ENCODE data around the gene SLC39A7. TPM values are rescaled to one million over a fixed set of nuclear protein-coding genes. Genes with fewer than 3 reads are reported as not detected.

The SLC39A7 gene
- polyA plus RNA-seq, 3 donors from 2014 or later, result 27.4 to 67.5 (median 45.4) TPM

DNA sequence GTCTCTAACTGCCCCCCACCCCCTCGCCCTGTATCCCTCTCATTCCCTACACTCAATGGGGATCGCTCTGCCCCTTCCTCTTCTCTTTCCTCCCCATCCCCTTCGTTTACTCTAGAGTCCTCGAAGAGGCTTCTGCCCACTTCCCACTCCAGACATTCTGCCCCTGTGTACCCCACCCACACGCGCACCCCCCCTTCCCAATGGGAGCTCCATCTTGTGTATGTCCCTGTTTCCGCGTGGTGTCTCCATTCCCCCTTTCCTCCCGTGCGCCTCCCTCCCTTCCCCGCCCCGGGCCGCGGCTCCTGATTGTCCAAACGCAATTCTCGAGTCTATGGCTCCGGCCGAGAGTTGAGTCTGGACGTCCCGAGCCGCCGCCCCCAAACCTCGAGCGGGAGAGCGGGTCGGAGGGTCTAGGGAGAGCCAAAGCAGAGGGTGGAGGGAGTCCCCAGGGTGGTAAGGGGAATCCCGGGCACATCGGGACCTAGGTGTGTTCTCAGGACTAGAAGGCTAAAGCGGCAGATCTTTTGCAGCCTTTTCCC is 7.0 kb downstream of the SLC39A7 start:
- H3K36me3 Mint-ChIP-seq, result peaks cover 11 to 28% (median 11%) of the 10 kb centered on the region in 3 donors
- peak in 1 of 3 donors; percentile 27 for DNase-seq
- peaks cover 41 to 47% of the 10 kb centered on the region in 2 donors for H3K4me1 Mint-ChIP-seq
- peak overlapping the region; percentile 76 to 98 (median 90) for H3K27ac Mint-ChIP-seq
- peak overlapping the region; percentile 80 to 92 (median 85) for H3K4me3 Mint-ChIP-seq
- H3K27me3 Mint-ChIP-seq (ENCODE audit: low read depth in 3 of 3), result peaks cover 16 to 25% (median 21%) of the 10 kb centered on the region in 3 donors
- no peaks in the 10 kb centered on the region for H3K9me3 Mint-ChIP-seq

DNA sequence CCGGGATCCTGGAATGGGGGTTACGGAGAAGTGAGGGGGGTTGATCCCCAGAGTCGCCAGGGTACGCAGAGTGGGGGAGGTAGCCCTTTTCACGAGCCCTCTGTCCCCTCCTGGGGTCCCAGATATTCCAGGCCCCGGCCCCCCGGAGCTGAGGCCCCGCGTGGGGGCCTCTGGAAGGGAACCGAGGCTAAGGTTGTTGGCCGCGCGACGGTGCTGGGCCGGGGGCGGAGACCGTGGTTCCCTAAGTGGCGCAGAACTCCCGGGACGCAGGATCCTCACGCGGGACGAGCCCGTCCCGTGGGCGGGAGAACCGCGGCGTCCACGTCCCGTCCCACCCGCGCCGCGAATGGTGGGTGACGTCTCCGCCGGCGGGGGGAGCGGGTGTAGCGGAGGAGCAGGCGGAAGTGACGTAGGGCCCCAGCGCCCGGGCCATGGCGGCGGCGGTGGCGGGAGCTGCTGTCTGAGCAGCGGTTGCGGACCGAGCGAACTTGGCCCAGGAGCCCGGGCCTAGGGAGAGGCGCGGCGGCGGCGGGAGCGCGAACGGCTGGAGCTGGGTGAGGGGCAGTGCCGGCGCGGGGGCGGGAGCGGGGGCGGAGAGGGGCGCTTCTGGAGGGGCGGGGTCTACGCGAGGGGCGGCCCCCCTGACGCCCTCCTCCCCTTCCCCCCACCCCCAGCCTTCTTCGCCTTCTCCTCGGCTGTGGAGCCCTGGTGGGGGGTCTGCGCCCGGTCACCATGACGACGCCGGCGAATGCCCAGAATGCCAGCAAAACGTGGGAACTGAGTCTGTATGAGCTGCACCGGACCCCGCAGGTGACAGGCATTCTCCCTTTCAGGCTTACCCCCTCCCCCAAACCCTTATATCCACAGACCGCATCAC is 7.7 kb downstream of the SLC39A7 start, which contains the start of gene RING1:
RING1 (plus strand) TSS at position 410 of the 877 bp plus-strand sequence; CDS start at position 733, 323 bp downstream.
- H3K27me3 Mint-ChIP-seq (ENCODE audit: low read depth in 3 of 3), result peaks cover 18 to 26% (median 24%) of the 10 kb centered on the region in 3 donors
- peak within 1 kb of the TSS; percentile 87 to 98 (median 94) for H3K27ac Mint-ChIP-seq
- H3K4me3 Mint-ChIP-seq, result peak within 1 kb of the TSS; percentile 80 to 96 (median 85)
- H3K36me3 Mint-ChIP-seq, result peaks cover 5 to 25% (median 12%) of the 10 kb centered on the region in 3 donors
- DNase-seq, result peak; percentile 88 to 90 (median 89)
- peaks cover 41 to 47% of the 10 kb centered on the region in 2 donors for H3K4me1 Mint-ChIP-seq
- H3K9me3 Mint-ChIP-seq, result no peaks in the 10 kb centered on the region

DNA sequence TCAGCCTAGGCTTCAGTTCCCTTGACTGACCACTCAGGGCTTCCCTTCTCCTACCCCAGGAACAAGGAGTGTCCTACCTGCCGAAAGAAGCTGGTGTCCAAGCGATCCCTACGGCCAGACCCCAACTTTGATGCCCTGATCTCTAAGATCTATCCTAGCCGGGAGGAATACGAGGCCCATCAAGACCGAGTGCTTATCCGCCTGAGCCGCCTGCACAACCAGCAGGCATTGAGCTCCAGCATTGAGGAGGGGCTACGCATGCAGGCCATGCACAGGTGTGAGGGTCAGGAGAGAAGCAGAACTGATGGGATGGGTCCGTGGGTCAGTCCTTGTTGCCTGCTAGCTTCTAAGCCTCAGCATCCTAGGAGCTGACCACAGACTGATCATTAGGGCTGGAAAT is 9.2 kb downstream of the SLC39A7 start:
- peaks cover 35 to 39% of the 10 kb centered on the region in 2 donors for H3K4me1 Mint-ChIP-seq
- peak overlapping the region in 2 of 6 donors; percentile 42 to 95 for H3K27ac Mint-ChIP-seq
- DNase-seq, result no peak
- peak overlapping the region; percentile 21 to 92 (median 85) for H3K4me3 Mint-ChIP-seq
- H3K27me3 Mint-ChIP-seq (ENCODE audit: low read depth in 3 of 3), result peaks cover 22 to 28% (median 23%) of the 10 kb centered on the region in 3 donors
- H3K36me3 Mint-ChIP-seq, result peaks cover 4 to 24% (median 12%) of the 10 kb centered on the region in 3 donors
- H3K9me3 Mint-ChIP-seq, result no peaks in the 10 kb centered on the region

DNA sequence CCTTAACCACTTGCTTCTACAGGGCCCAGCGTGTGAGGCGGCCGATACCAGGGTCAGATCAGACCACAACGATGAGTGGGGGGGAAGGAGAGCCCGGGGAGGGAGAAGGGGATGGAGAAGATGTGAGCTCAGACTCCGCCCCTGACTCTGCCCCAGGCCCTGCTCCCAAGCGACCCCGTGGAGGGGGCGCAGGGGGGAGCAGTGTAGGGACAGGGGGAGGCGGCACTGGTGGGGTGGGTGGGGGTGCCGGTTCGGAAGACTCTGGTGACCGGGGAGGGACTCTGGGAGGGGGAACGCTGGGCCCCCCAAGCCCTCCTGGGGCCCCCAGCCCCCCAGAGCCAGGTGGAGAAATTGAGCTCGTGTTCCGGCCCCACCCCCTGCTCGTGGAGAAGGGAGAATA is 10.5 kb downstream of the SLC39A7 start:
- Mint-ChIP-seq H3K27me3 (ENCODE audit: low read depth in 3 of 3) (peaks cover 18 to 30% (median 23%) of the 10 kb centered on the region in 3 donors), H3K27ac (no peak overlapping the region), H3K9me3 (no peaks in the 10 kb centered on the region), H3K36me3 (peaks cover 4 to 24% (median 12%) of the 10 kb centered on the region in 3 donors), H3K4me3 (no peak overlapping the region), H3K4me1 (peaks cover 29 to 33% of the 10 kb centered on the region in 2 donors)
- no peak for DNase-seq

DNA sequence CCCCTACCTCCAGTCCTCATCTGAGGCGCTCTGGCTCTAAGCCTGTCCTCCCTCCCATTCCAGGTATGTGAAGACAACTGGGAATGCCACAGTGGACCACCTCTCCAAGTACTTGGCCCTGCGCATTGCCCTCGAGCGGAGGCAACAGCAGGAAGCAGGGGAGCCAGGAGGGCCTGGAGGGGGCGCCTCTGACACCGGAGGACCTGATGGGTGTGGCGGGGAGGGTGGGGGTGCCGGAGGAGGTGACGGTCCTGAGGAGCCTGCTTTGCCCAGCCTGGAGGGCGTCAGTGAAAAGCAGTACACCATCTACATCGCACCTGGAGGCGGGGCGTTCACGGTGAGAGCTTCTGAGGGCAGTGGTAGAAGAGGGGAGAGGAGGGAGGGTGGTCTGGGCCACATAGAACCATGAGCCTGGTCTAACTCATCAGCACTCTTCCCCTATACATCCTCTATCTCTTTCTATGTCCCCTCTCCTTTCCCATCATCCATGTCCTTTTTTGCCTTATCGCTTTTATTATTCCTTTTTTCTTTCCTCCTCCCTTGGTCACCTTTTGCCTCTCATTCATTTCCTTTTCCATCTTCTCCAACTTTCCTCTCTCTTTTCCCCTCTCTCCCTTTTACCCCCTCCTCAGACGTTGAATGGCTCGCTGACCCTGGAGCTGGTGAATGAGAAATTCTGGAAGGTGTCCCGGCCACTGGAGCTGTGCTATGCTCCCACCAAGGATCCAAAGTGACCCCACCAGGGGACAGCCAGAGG is 11.2 kb downstream of the SLC39A7 start:
- peaks cover 17 to 30% (median 21%) of the 10 kb centered on the region in 3 donors for H3K27me3 Mint-ChIP-seq (ENCODE audit: low read depth in 3 of 3)
- H3K36me3 Mint-ChIP-seq, result peaks cover 4 to 24% (median 12%) of the 10 kb centered on the region in 3 donors
- no peak overlapping the region for H3K4me3 Mint-ChIP-seq
- H3K4me1 Mint-ChIP-seq, result peaks cover 29 to 33% of the 10 kb centered on the region in 2 donors
- no peak for DNase-seq
- H3K27ac Mint-ChIP-seq, result peak overlapping the region in 1 of 6 donors; percentile 64
- no peaks in the 10 kb centered on the region for H3K9me3 Mint-ChIP-seq

DNA sequence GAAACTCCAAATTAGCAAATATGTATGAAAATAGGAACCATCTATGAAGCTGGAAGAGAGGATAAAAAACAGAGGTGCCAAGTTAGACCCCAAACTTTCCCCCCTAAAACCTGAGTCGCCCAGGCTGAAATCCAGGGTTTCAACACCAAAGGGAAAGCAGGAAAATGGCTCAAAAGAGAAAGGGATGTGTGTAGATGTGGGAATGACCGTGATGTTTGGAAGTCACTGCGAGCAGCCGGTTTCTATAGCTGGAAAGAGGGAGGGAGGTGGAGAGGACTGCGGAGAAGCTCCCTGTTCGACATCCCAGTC is 12.1 kb downstream of the SLC39A7 start:
- peak overlapping the region in 3 of 6 donors; percentile 62 to 78 (median 64) for H3K27ac Mint-ChIP-seq
- no peak for DNase-seq
- peak overlapping the region in 3 of 5 donors; percentile 21 to 50 (median 28) for H3K4me3 Mint-ChIP-seq
- H3K27me3 Mint-ChIP-seq (ENCODE audit: low read depth in 3 of 3), result peaks cover 14 to 29% (median 20%) of the 10 kb centered on the region in 3 donors
- H3K9me3 Mint-ChIP-seq, result no peaks in the 10 kb centered on the region
- peaks cover 29 to 33% of the 10 kb centered on the region in 2 donors for H3K4me1 Mint-ChIP-seq
- peaks cover 4 to 24% (median 12%) of the 10 kb centered on the region in 3 donors for H3K36me3 Mint-ChIP-seq

DNA sequence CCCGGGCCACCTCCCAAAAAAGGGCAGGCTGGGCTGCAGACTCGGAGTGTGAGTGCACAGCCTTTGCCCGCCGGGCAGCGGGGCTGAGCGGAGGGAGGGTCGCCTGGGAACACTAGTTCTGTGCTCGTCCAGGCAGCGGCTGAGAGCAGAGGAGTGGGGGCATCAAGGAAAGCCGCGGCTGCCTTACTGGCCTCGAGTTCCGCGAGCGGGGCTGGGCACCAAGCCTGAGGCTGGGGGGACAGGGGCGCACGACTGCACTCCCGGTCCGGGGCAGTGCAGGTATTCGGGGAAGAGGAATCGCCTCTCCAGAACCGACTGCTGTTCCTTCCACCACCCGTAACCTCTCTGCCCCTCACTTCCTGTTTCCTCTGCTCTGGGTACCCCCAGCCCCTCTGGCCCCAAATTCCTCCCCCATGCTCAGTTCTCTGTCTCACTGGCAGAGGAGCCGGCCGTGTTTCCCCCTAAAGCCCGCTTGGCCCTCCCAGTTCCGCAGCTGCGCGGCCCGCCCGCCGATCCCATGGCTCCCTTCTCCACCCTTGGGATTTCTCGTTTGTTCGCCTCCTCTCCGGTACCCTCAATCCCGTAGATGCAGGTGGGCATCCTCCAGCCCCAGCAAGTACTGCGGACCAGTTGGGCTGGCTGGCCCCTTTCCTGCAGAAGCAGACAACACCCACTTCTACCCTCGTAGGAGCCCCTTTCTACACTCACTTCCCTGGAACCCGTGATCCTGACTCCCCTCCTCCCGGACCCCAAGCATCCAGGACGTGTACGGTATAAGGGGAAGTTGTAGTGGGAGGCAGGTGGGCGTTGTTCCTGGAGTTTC is 12.7 kb downstream of the SLC39A7 start:
- DNase-seq, result no peak
- peaks cover 15 to 27% (median 19%) of the 10 kb centered on the region in 3 donors for H3K27me3 Mint-ChIP-seq (ENCODE audit: low read depth in 3 of 3)
- peak overlapping the region in 2 of 5 donors; percentile 28 to 46 for H3K4me3 Mint-ChIP-seq
- H3K27ac Mint-ChIP-seq, result peak overlapping the region in 1 of 6 donors; percentile 58
- H3K9me3 Mint-ChIP-seq, result no peaks in the 10 kb centered on the region
- H3K4me1 Mint-ChIP-seq, result peaks cover 29 to 33% of the 10 kb centered on the region in 2 donors
- H3K36me3 Mint-ChIP-seq, result peaks cover 4 to 24% (median 12%) of the 10 kb centered on the region in 3 donors

DNA sequence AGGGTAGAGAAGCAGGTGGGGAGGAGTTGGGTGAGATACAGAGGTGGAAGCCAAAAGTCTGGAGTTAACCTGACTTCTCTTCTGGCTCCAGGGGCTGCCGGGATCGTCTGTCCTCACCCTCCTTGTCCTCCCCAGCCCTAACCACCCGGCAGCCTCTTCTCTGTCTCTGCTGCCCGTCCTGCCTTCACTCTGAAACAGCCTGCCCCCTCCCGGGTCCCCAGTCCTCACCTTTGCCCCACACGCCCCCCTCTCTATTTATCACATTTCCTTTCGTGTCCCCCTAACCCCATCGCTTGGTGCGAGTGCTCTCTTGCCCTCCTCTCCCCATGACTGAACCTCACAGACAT is 13.3 kb downstream of the SLC39A7 start:
- Mint-ChIP-seq H3K27ac (no peak overlapping the region), H3K9me3 (no peaks in the 10 kb centered on the region), H3K4me1 (peaks cover 26 to 28% of the 10 kb centered on the region in 2 donors), H3K4me3 (no peak overlapping the region), H3K27me3 (ENCODE audit: low read depth in 3 of 3) (peaks cover 14 to 25% (median 15%) of the 10 kb centered on the region in 3 donors), H3K36me3 (peaks cover 4 to 24% (median 12%) of the 10 kb centered on the region in 3 donors)
- no peak for DNase-seq

DNA sequence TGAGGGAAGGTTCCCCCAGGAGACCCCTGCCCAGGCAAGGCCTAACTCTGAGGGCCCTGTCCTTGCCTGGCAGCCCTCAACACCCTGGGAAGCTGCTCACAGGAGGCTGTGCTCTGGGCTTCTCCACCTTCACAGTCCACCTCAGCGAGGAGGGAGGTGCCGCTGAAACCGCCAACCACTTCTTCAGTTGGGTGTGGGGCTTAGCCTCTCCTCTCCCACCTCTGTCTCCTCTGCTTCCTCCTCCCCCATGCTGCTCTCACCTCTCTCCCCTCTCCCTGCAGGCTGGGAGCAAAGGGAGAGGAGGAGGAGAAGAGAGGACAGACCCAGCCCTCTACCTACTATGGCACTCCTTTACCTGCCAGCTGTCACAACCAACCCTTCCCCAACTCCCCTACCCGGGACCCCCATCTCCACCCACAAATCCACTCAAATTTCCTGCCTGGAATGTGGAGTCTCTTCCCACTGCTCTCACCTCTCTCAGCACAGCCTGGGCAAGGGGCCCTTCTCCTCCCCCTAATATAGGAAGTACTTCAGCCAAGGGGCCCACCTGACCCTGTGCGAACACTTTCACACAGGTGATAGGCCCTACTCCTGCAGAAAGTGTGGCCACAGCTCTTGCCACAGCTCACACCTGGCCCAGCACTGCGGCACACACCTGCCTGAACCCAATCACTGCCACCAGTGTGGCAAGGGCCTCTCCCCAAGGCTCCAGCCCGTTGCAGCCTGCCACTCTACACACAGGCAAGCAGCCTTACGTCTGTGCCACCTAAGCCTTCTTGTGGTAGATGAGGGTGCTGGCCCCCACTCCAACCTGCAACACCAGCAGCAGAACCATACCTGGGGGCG is 14.8 kb downstream of the SLC39A7 start:
- no peak overlapping the region for H3K4me3 Mint-ChIP-seq
- peaks cover 15 to 19% of the 10 kb centered on the region in 2 donors for H3K4me1 Mint-ChIP-seq
- no peaks in the 10 kb centered on the region for H3K9me3 Mint-ChIP-seq
- no peak overlapping the region for H3K27ac Mint-ChIP-seq
- DNase-seq, result no peak
- H3K27me3 Mint-ChIP-seq (ENCODE audit: low read depth in 3 of 3), result peaks cover 10 to 20% (median 15%) of the 10 kb centered on the region in 3 donors
- peaks cover 4 to 15% (median 10%) of the 10 kb centered on the region in 3 donors for H3K36me3 Mint-ChIP-seq

DNA sequence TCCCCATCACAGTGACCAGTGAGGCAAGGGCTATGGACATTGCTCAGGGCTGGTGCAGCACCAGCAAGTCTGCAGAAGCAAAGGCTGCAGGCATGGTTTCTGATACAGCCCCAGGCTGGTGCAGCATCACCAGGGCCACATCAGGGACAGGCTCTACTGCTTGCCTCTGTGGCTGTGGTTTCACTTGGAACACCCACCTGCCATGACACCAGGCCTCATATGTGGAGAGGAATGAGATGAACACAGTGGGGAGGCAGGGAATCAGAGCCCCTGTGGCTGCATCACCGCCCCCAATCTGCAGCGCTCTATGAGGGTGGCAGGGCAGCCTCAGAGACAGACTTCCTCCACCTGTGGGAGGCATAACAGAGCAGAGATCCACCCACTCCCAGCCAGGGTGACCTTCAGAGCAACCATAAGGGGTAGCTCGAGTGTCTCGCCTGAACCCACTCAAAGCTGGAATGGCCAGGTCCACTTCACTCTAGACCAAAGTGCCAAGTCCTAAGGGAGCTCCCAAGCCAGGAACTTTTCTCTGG is 15.5 kb downstream of the SLC39A7 start:
- Mint-ChIP-seq H3K4me1 (peaks cover 15 to 19% of the 10 kb centered on the region in 2 donors), H3K9me3 (no peaks in the 10 kb centered on the region), H3K27ac (no peak overlapping the region), H3K36me3 (peaks cover 4 to 12% (median 8%) of the 10 kb centered on the region in 3 donors), H3K4me3 (no peak overlapping the region), H3K27me3 (ENCODE audit: low read depth in 3 of 3) (peaks cover 10 to 21% (median 15%) of the 10 kb centered on the region in 3 donors)
- DNase-seq, result no peak

DNA sequence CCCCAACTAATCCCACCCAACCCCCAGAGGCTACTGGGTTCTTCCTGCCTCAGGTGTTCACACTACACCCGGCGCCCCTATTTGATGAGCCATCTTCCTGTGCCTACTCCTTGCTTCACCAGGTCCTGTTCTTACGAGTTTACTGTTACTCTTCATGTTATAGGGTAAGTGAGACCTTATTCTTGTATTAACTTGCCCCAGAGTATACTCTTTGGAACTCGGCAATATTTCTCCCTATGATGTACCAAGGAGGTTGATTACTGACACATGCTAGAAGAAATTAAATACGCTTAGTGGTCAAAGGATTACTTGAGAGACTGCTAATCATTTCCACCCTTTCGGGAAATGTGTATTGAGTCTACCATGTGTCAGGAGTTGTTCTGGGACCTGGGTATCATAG is 16.6 kb downstream of the SLC39A7 start:
- Mint-ChIP-seq H3K27me3 (ENCODE audit: low read depth in 3 of 3) (peaks cover 12 to 21% (median 16%) of the 10 kb centered on the region in 3 donors), H3K27ac (no peak overlapping the region), H3K36me3 (peaks cover 0 to 8% (median 5%) of the 10 kb centered on the region in 3 donors), H3K4me1 (peaks cover 15% of the 10 kb centered on the region in 2 donors), H3K9me3 (no peaks in the 10 kb centered on the region), H3K4me3 (no peak overlapping the region)
- no peak for DNase-seq

DNA sequence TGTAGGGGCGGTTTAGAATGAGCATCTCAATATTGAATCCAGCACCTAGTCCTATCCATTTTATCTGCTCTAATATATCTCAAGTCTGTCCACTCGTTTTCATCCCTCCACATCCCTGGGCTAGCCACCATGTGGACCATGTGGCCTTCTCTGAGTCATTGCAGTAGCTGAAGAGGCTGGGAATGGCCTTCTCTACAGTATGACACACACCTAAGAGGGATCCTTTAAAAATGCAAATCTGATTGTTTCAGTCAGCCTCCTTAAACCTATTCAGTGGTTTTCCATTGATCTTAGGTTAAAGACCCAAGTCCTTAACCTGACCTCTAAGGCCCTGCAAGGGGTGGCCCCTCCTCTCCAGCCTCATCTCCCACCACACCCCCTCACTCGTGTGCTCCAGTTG is 17.0 kb downstream of the SLC39A7 start:
- Mint-ChIP-seq H3K4me3 (no peak overlapping the region), H3K4me1 (peaks cover 11 to 12% of the 10 kb centered on the region in 2 donors), H3K9me3 (no peaks in the 10 kb centered on the region), H3K27me3 (ENCODE audit: low read depth in 3 of 3) (peaks cover 7 to 20% (median 12%) of the 10 kb centered on the region in 3 donors), H3K36me3 (peaks cover 0 to 3% (median under 1%) of the 10 kb centered on the region in 3 donors), H3K27ac (no peak overlapping the region)
- no peak for DNase-seq
